IPS DF 6.9 (cell line): ENCODE results near the gene RHOA.
"Not testable (repeated sequence)": the region's sequence is repeated elsewhere in the genome, so short reads cannot be mapped to it uniquely, and the experiment has no call there.

Experiments
- DNase-seq: peaks from one replicate; pipeline ENCODE4 v3.0.0-alpha.2; 2013; ENCODE audit warnings: low read depth, low spot score
- H3K27ac ChIP-seq: one replicate; pipeline ENCODE4 v1.5.1; 2013; ENCODE audit warnings: low read length, control low read depth
- H3K27me3 ChIP-seq: 2 replicates; pipeline ENCODE4 v1.6.1; 2013; ENCODE audit warnings: mild to moderate bottlenecking, low read length; ENCODE audit not compliant: control insufficient read depth, insufficient read depth
- H3K36me3 ChIP-seq: 2 replicates; pipeline ENCODE4 v1.6.1; 2013; ENCODE audit warnings: low read length; ENCODE audit not compliant: control insufficient read depth, insufficient read depth
- H3K4me1 ChIP-seq: 2 replicates; pipeline ENCODE4 v1.6.1; 2013; ENCODE audit warnings: low read length; ENCODE audit not compliant: control insufficient read depth, insufficient read depth
- H3K4me3 ChIP-seq: 2 replicates; pipeline ENCODE4 v1.5.1; 2013; ENCODE audit warnings: mild to moderate bottlenecking, low read length
- H3K9me3 ChIP-seq: 2 replicates; pipeline ENCODE4 v1.6.1; 2013; ENCODE audit warnings: low read length, inconsistent platforms; ENCODE audit not compliant: control insufficient read depth, insufficient read depth
- WGBS: extraction: QIAGEN DNeasy Blood & Tissue Kit; methylation state at CpG from one replicate; pipeline ENCODE4 v1.1.7; 2013; ENCODE audit warnings: mixed read lengths, missing lambda C conversion rate; ENCODE audit not compliant: insufficient read length, insufficient coverage; 5-methylcytosine and 5-hydroxymethylcytosine counted together

The RHOA gene

DNA sequence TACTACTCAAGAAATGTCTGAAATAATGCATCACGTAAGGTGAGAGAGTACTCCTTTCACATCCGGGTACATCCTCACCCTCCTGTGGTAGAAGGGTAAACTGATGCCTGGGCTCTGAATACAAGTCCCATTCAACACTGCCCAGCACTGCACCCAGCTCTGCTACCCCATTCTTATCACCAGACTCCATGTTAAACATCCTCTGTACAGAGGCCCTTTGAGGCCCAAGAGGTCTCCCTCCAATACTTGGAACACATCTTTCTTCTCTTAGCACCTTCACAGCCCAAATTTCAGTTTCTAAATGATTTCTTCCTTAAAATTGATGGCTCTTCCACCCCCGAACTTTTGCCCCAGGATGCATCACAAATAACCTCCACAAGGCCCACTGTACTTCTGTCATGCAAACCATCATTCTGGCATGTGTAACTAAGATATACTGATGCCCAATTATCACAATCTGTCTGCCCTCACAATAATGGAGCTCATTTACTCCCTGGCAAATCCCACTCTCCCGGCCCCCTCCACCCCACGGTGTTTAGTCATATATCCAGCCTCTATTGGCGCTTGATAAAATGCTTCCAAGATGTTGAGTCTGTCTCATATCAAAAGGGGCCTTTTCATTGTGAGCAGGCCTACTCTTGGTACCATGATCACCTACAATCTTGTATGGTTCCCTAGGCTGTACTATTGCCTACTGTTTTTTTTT, 41.0 kb downstream of the RHOA start:
- Histone ChIP-seq H3K36me3 (peaks cover 13% of the 10 kb centered on the region), H3K27me3 (no peaks in the 10 kb centered on the region), H3K27ac (no peak overlapping the region), H3K4me1 (no peaks in the 10 kb centered on the region), H3K4me3 (no peak overlapping the region), H3K9me3 (no peaks in the 10 kb centered on the region)
- no peak for DNase-seq
- WGBS, result no CpG with 5 or more reads among the region's 6 CpGs

DNA sequence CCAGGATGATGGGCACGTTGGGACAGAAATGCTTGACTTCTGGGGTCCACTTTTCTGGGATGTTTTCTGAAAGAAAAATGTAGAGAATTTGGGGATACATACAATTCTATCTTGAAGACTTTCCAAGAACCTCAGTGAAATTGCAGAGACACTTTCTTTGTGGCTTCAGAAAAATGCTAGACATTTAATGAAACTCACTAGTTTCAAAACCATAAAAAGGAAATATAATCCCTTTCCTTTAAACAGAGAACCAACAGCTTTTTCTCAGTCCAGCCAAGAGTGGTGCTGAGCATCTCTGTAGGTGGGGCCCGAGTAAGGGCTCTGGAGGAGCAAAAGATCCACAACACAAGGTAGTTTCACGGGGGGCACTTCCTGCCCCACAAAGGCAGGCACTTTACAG, 49.2 kb downstream of the RHOA start:
- H3K4me1 ChIP-seq, result peaks cover 2% of the 10 kb centered on the region; the same call in 1 of the 2 replicates
- WGBS, result no CpG with 5 or more reads among the region's 3 CpGs
- DNase-seq, result no peak
- H3K27ac ChIP-seq, result no peak overlapping the region
- no peaks in the 10 kb centered on the region for H3K27me3 ChIP-seq
- no peaks in the 10 kb centered on the region for H3K9me3 ChIP-seq
- no peak overlapping the region for H3K4me3 ChIP-seq
- peaks cover 18% of the 10 kb centered on the region for H3K36me3 ChIP-seq

DNA sequence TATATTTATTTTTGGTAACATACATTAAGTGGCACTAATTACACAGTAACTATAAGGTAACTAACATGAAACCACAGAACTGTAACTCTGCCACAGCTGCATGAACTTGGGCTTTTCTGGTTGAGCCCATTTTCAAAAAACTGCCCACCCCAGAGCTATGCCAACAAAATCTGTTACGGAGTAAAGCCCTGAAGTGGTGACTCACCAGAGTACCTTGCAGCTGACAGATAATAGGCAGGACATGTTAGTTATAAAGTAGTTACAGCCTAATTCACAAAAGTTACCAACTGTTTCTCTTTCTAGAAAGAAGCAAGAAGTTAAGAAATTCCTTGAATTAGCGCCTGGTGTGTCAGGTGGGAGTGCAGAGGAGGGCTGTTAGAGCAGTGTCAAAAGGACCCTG, 52.2 kb downstream of the RHOA start:
- DNase-seq, result no peak
- no peak overlapping the region for H3K27ac ChIP-seq
- no peaks in the 10 kb centered on the region for H3K9me3 ChIP-seq
- no peaks in the 10 kb centered on the region for H3K27me3 ChIP-seq
- H3K4me3 ChIP-seq, result no peak overlapping the region
- WGBS, result no CpG with 5 or more reads among the region's 2 CpGs
- H3K4me1 ChIP-seq, result peaks cover 3% of the 10 kb centered on the region; the same call in 1 of the 2 replicates
- H3K36me3 ChIP-seq, result peaks cover 12% of the 10 kb centered on the region; the same call in 1 of the 2 replicates

DNA sequence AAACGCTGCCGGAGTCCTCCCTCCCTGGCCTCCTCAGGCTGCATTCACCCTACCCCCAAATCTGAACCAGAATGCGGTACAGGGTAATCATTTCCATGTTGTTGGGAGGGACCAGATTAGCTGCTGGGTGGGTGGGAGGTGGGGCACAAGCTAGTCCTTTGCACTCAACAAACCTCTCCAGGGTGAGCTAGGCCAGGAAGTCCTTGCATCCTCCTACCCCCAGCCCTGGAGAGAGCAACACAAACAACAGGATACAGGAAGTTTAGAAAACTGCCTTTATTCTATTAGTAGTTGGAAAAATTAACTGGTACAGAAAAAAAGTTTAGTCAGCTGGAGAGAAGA, 52.9 kb downstream of the RHOA start:
- Histone ChIP-seq H3K4me3 (peak overlapping the region; percentile 11; the same call in 1 of the 2 replicates), H3K27ac (peak overlapping the region; percentile 28), H3K9me3 (no peaks in the 10 kb centered on the region), H3K4me1 (peaks cover 3% of the 10 kb centered on the region; the same call in 1 of the 2 replicates), H3K27me3 (no peaks in the 10 kb centered on the region), H3K36me3 (peaks cover 12% of the 10 kb centered on the region; the same call in 1 of the 2 replicates)
- DNase-seq, result no peak
- no CpG with 5 or more reads among the region's 3 CpGs for WGBS

DNA sequence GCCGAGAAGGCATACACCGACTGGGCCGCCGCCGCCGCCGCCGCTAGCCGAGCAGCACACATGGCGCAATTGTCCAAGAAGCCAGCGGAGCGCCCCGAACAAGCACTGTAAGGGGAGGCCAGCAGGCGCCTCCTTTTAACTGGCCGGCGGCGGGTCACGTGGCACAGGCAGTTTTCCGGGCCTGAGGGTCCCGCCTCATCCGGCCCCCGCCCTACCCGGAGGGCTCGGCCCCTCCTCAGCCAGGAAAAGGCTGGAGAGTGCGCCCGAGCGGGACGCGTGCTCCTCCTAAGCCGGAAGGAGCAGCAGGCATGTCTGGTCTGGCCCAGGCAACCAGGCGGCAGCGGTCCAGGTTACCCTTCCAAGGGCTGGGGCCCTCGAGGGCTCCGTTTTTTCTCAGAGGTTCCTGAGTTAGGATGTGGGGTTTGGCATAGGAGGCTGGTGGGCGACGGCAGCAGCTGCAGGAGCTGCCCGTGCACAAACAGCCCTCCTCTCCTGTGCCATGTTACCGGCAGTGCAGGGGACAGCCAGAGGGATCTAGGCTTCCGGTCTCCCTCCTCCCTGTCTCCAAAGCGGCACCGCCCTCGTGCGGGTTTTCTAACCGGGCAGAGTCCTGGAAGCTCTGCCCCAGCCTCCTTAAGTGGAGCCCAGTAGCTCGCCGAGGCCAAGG, 53.4 kb downstream of the RHOA start, which contains the start of gene GPX1:
Gene GPX1 (minus strand): TSS at position 137 of the 667 bp plus-strand sequence. CDS start 75 bp downstream, at position 62.
- peak within 1 kb of the TSS; percentile 80 for H3K4me3 ChIP-seq
- no peaks in the 10 kb centered on the region for H3K9me3 ChIP-seq
- H3K36me3 ChIP-seq, result peaks cover 12% of the 10 kb centered on the region; the same call in 1 of the 2 replicates
- no peaks in the 10 kb centered on the region for H3K27me3 ChIP-seq
- H3K27ac ChIP-seq, result peak within 1 kb of the TSS; percentile 28
- WGBS, result no CpG with 5 or more reads among the region's 46 CpGs
- DNase-seq, result peak; percentile 82
- peaks cover 3% of the 10 kb centered on the region; the same call in 1 of the 2 replicates for H3K4me1 ChIP-seq

DNA sequence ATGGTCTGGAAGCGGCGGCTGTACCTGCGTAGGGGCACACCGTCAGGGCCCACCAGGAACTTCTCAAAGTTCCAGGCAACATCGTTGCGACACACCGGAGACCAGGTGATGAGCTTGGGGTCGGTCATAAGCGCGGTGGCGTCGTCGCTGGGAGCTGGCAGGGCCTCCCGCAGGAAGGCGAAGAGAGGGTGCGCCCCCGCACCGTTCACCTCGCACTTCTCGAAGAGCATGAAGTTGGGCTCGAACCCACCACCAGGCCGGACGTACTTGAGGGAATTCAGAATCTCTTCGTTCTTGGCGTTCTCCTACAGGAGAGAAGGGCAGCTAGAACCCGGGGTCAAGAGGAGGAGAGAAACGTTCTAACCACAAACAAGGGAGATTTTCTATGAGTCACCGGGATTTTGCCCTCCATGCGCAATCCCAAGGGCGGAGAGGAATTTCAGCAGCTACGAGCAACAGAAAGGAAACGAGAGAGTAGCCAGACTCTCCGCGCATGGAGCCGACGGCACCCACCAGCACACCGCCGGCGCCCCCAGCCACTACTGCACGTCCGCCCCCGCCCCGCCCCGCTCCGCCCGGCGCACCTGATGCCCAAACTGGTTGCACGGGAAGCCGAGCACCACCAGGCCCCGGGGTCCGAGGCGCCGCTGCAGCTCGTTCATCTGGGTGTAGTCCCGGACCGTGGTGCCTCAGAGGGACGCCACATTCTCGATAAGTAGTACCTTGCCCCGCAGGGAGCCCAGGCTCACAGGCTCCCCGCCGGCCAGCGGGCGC, 54.1 kb downstream of the RHOA start:
- not testable (repeated sequence) for H3K9me3 ChIP-seq, H3K4me1 ChIP-seq, H3K27ac ChIP-seq, DNase-seq, H3K27me3 ChIP-seq
- WGBS, result no CpG with 5 or more reads among the region's 63 CpGs
- H3K36me3 ChIP-seq, result peaks cover 12% of the 10 kb centered on the region; the same call in 1 of the 2 replicates
- H3K4me3 ChIP-seq, result peak overlapping the region; percentile 80

DNA sequence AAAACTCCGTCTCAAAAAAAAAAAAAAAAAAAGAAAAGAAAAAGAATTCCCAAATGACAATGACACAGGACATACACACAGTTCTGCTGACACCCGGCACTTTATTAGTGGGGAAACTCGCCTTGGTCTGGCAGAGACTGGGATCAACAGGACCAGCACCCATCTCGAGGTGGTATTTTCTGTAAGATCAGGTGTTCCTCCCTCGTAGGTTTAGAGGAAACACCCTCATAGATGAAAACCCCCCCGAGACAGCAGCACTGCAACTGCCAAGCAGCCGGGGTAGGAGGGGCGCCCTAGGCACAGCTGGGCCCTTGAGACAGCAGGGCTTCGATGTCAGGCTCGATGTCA, 54.7 kb downstream of the RHOA start:
- H3K27ac ChIP-seq, H3K4me1 ChIP-seq, H3K27me3 ChIP-seq, H3K36me3 ChIP-seq, DNase-seq, H3K9me3 ChIP-seq, H3K4me3 ChIP-seq: not testable (repeated sequence)
- no CpG with 5 or more reads among the region's 10 CpGs for WGBS

DNA sequence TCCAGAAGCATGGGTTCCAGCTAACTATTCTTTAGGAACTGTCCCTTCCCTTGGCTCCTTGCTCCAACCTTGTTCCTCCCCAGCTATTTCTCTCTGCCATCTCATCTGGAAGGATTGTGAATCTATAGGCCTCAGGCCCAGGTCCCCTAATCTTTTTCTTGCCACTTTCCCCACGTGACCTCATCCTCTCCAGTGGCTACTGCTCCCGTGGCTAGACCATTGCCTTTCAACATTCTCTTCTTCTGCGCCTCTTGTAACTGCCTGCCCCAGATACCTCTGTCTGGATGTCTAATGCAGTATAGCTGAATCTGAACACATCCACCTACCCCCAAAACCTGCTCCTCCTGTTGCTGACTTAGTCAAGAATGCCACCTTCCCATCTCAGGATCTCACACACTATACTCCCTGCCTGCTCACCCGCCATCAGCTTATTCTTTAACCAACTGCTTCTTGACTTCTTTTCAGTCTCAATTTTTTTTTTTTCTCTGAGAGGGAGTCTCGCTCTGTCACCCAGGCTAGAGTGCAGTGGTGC, 58.8 kb downstream of the RHOA start:
- Histone ChIP-seq H3K27me3 (no peaks in the 10 kb centered on the region), H3K27ac (no peak overlapping the region), H3K4me1 (0 out of 2 replicates have a peak, but pooled peaks cover 1% of the 10 kb centered on the region), H3K4me3 (no peak overlapping the region), H3K36me3 (0 out of 2 replicates have a peak, but pooled peaks cover 3% of the 10 kb centered on the region), H3K9me3 (no peaks in the 10 kb centered on the region)
- no CpG with 5 or more reads among the region's 5 CpGs for WGBS
- no peak for DNase-seq

DNA sequence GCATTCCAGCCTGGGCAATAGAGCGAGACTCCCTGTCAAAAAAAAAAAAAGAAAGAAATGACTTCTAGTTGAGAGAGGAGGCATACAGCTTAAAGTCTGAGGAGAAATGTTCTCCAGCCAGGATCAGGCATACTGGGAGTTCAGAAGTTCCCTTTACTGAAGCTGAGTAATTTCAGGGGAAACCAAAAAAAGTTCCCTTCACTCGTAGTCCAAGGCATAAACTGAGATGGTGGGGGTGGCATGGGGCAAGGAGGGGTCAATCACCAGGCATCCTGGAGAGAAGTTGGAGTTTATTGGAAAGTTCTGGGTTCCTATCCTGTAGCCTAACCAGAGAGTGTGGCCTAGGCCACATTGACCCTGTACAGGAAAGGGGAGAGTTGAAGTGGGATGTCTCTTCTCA, 59.5 kb downstream of the RHOA start:
- Histone ChIP-seq H3K36me3 (0 out of 2 replicates have a peak, but pooled peaks cover 3% of the 10 kb centered on the region), H3K9me3 (no peaks in the 10 kb centered on the region), H3K4me3 (no peak overlapping the region), H3K27me3 (no peaks in the 10 kb centered on the region), H3K4me1 (no peaks in the 10 kb centered on the region), H3K27ac (no peak overlapping the region)
- DNase-seq, result no peak
- WGBS, result no CpG with 5 or more reads among the region's 2 CpGs

DNA sequence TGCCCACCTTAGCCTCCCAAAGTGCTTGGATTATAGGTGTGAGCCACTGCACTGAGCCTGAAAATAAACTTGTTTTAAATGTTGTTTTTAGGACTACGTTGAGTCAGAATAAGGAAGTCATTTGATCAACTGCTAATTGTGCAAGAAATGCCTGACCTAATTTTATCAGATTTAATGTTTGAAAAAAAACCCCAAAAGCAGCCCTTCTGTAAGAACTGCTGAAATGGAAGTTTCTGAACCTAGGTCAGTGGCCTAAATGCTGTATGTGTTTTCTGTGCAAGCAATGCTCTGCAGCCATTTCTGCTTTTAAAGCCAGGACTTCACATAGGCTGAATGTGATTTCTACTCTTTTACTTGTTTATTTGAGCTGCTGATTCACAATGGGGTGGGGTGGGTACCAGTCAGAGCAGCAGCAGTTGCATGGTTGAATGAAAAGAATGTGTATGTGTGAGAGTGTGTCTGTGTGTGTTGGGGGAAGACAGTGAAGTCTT, 60.2 kb downstream of the RHOA start:
- no peaks in the 10 kb centered on the region for H3K27me3 ChIP-seq
- DNase-seq, result no peak
- WGBS, result no CpG with 5 or more reads among the region's 1 CpG

More for the DNA sequence above, 60.2 kb downstream of the RHOA start:
- no peaks in the 10 kb centered on the region for H3K9me3 ChIP-seq
- H3K36me3 ChIP-seq, result 0 out of 2 replicates have a peak, but pooled peaks cover 3% of the 10 kb centered on the region
- no peak overlapping the region for H3K27ac ChIP-seq
- H3K4me3 ChIP-seq, result no peak overlapping the region
- H3K4me1 ChIP-seq, result no peaks in the 10 kb centered on the region
